ENCODE data around the gene AUH.

AUH gene

GRCh38 chr9:91246846-91247245, 114.9 kb downstream of the AUH start:
- no peak for DNase-seq (ENCODE audit: low spot score)

- no peak for DNase-seq (ENCODE audit: low spot score)
Measured at GRCh38 chr9:91245431-91246313, 116.0 kb downstream of the AUH start.

GRCh38 chr9:91243029-91243428, 118.7 kb downstream of the AUH start:
- DNase-seq (ENCODE audit: low spot score), result no peak

- no peak for DNase-seq (ENCODE audit: low spot score)
Measured at GRCh38 chr9:91241909-91242308, 119.8 kb downstream of the AUH start.

- no peak for DNase-seq (ENCODE audit: low spot score)
Measured at GRCh38 chr9:91240596-91241165, 121.0 kb downstream of the AUH start.

- DNase-seq (ENCODE audit: low spot score), result peak; percentile 13
Measured at GRCh38 chr9:91239367-91240111, 122.2 kb downstream of the AUH start.

GRCh38 chr9:91234523-91234922, 127.2 kb downstream of the AUH start:
- DNase-seq (ENCODE audit: low spot score), result no peak

GRCh38 chr9:91231619-91232018, 130.1 kb downstream of the AUH start:
- DNase-seq (ENCODE audit: low spot score), result peak; percentile 31

- DNase-seq (ENCODE audit: low spot score), result no peak
Measured at GRCh38 chr9:91223000-91223399, 138.7 kb downstream of the AUH start.

- no peak for DNase-seq (ENCODE audit: low spot score)
Measured at GRCh38 chr9:91222457-91222856, 139.3 kb downstream of the AUH start.

GRCh38 chr9:91221332-91221731, 140.4 kb downstream of the AUH start:
- no peak for DNase-seq (ENCODE audit: low spot score)

GRCh38 chr9:91220491-91221135, 141.1 kb downstream of the AUH start:
- no peak for DNase-seq (ENCODE audit: low spot score)

- DNase-seq (ENCODE audit: low spot score), result no peak
Measured at GRCh38 chr9:91220021-91220420, 141.7 kb downstream of the AUH start.

GRCh38 chr9:91219557-91219956, 142.2 kb downstream of the AUH start:
- no peak for DNase-seq (ENCODE audit: low spot score)

- DNase-seq (ENCODE audit: low spot score), result no peak
Measured at GRCh38 chr9:91217388-91217787, 144.3 kb downstream of the AUH start.

- no peak for DNase-seq (ENCODE audit: low spot score)
Measured at GRCh38 chr9:91214867-91215266, 146.9 kb downstream of the AUH start.

GRCh38 chr9:91214086-91214485, 147.6 kb downstream of the AUH start:
- no peak for DNase-seq (ENCODE audit: low spot score)

GRCh38 chr9:91212596-91213243, 149.0 kb downstream of the AUH start:
- DNase-seq (ENCODE audit: low spot score), result no peak

GRCh38 chr9:91211919-91212318, 149.8 kb downstream of the AUH start:
- no peak for DNase-seq (ENCODE audit: low spot score)

- DNase-seq (ENCODE audit: low spot score), result no peak
Measured at GRCh38 chr9:91211414-91211813, 150.3 kb downstream of the AUH start.

GRCh38 chr9:91210318-91210717, 151.4 kb downstream of the AUH start:
- DNase-seq (ENCODE audit: low spot score), result no peak

GRCh38 chr9:91208837-91209236, 152.9 kb downstream of the AUH start:
- no peak for DNase-seq (ENCODE audit: low spot score)
